GM13976 (cell line): ENCODE measurements around the gene ZNF521.
A peak's percentile ranks its signal among the peaks of the same experiment; 100 is the strongest.

ENCODE experiments used
- DNase-seq: peaks from one replicate; pipeline ENCODE4 v3.0.0; 2012; ENCODE audit warnings: low spot score
- in situ Hi-C: fragments of 300-500 bp; cut with MboI; formaldehyde crosslinking; loops from one replicate; pipeline ENCODE4 v1.12.0; 2022; ENCODE audit warnings: low sequenced_read_pairs, mixed read lengths, inconsistent platforms; ENCODE audit not compliant: unreplicated experiment
- TF ChIP-seq, protein P1 (sequence below): IDR thresholded peaks from 2 replicates; pipeline ENCODE4 v1.5.1; 2012; ENCODE audit warnings: borderline replicate concordance, mild to moderate bottlenecking; ENCODE audit not compliant: insufficient read depth; ENCODE audit errors: extremely low read depth, missing control alignments, control extremely low read depth

Gene ZNF521

DNA sequence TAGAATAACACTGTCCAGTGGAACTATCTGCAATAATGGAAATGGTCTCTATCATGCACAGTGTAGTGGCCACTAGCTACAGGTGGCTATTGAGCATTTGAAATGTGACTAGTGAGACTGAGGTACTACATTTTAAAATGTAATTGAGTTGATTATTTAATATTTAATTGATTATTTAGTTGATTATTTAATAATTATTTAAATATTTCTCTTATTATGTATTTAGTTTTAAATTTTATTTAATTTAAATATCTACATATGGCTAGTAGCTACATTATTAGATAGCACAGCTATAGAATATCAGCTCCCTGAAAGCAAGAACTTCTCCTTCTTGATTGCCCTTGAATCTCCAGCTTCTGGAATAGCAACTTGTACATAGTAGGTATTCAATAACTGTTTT lies 12.8 kb upstream of the ZNF521 start:
- in situ Hi-C loops, result no loop called here

GRCh38 chr18:25360301-25360899 lies 8.4 kb upstream of the ZNF521 start:
- TF ChIP-seq, protein P1, sequence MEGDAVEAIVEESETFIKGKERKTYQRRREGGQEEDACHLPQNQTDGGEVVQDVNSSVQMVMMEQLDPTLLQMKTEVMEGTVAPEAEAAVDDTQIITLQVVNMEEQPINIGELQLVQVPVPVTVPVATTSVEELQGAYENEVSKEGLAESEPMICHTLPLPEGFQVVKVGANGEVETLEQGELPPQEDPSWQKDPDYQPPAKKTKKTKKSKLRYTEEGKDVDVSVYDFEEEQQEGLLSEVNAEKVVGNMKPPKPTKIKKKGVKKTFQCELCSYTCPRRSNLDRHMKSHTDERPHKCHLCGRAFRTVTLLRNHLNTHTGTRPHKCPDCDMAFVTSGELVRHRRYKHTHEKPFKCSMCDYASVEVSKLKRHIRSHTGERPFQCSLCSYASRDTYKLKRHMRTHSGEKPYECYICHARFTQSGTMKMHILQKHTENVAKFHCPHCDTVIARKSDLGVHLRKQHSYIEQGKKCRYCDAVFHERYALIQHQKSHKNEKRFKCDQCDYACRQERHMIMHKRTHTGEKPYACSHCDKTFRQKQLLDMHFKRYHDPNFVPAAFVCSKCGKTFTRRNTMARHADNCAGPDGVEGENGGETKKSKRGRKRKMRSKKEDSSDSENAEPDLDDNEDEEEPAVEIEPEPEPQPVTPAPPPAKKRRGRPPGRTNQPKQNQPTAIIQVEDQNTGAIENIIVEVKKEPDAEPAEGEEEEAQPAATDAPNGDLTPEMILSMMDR, result no peak
- DNase-seq, result no peak
- in situ Hi-C loops, result no loop called here

More for the DNA sequence above, 12.8 kb upstream of the ZNF521 start:
- TF ChIP-seq, protein P1, result no peak
- no peak for DNase-seq

DNA sequence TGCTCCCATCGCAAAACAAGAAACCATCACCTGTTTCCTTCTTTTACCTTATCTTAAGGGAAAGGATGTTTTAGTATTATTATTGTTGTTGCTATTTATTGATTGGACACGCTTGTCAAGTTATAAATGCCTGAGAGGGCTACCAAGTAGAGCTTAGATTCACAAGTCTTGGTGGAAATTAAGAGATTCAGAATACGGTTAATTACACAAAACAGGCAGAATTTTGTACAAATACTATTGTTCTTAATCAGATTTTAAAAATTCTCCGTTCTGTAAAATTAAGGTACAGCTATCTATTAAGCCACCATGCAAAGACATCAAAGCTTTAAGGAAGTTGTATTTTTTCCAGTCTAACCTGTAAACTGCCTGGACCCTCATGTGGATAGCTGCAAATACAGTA lies 1.1 kb upstream of the ZNF521 start:
- DNase-seq, result no peak
- in situ Hi-C loops, result no loop called here

GRCh38 chr18:25352629-25353005 lies 651 bp upstream of the ZNF521 start:
- no peak for DNase-seq
- TF ChIP-seq, protein P1, result no peak
- in situ Hi-C loops, result no loop called here

More for the DNA sequence above, 1.1 kb upstream of the ZNF521 start:
- TF ChIP-seq, protein P1, result no peak

DNA sequence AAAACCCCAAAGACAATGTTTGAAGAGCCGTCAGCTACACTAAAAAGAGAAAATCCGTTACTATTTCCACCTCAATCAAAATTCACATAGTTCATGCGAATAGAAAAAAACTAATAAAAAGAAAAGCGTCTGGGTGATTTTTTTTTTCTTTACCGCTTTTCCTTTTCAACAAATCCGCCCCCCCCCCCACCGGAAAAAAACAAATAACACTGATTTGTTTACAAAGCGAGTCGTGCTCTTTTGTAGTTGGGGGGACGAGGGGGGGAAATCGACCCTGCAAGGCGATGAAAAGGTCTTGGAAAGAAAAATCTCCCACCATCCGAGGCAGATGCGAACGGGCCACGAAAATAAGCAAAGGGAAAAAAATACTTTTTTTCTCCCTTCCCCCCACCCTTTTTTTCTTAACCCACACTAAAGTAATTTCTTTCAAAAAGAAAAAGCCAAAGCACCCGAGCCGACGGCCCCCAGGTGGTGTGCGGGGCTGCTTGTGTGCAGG lies 638 bp downstream of the ZNF521 start:
- in situ Hi-C loops, result no loop called here
- peak; percentile 13 for DNase-seq
- TF ChIP-seq, protein P1, result no peak

DNA sequence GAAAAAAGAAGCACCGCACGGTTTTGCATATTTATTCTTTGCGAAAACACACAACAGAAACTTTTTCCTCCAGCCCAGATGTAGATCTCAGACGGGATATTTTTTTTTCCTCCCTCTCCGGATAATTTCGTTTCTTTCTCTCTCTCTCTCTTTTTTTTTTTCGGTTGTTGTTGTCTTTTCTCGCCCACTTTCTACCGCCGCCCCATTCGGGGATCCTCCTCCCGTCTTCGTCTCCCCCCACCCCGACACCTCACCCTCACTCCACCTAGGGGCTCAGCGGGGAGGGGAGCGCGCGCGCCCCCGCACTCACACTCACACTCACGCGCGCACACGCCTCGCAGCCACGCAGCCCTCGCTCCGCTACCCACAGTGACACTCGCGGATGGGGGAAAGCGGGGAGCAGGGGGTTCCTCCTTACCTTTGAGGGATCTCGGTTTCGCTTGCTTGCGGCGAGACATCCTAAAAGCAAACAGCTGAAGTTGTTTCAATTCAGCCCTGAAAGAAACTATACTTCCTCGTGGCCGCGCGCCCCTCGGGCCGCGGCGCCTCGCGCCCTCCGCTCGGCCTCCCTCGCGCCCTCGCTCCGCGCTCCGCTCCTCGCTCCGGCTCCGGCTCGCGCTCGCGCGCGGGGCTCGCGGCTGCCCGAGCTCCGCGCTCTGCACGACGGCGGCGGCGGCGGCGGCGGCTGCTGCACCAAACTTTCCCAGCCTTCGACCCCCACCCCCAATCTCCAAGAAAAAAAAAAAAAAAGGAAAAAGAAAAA lies 1.3 kb downstream of the ZNF521 start:
- peak; percentile 68 for DNase-seq
- in situ Hi-C loops, result no loop called here
- TF ChIP-seq, protein P1, result no peak
